HTR-8/SVneo (cell line): Measurements from ENCODE around the gene MBD5.

Experiments
- DNase-seq: peaks from one replicate; pipeline ENCODE4 v3.0.0; 2011; ENCODE audit warnings: low spot score, mixed read lengths; ENCODE audit not compliant: insufficient read length
- FAIRE-seq: peaks from 2 replicates; lab custom pipeline; 2011; peaks lifted over from hg19 to GRCh38; lab: Jason Lieb, UNC

MBD5 gene

GRCh38 chr2:148402786-148403185, 381.9 kb downstream of the MBD5 start:
- no peak for DNase-seq
- no peak for FAIRE-seq

GRCh38 chr2:148410899-148411298, 390.0 kb downstream of the MBD5 start:
- FAIRE-seq (no peak), DNase-seq (no peak)

GRCh38 chr2:148416248-148416647, 395.4 kb downstream of the MBD5 start:
- DNase-seq (no peak), FAIRE-seq (no peak)

GRCh38 chr2:148430101-148430500, 409.2 kb downstream of the MBD5 start:
- no peak for DNase-seq
- FAIRE-seq: no peak

DNA sequence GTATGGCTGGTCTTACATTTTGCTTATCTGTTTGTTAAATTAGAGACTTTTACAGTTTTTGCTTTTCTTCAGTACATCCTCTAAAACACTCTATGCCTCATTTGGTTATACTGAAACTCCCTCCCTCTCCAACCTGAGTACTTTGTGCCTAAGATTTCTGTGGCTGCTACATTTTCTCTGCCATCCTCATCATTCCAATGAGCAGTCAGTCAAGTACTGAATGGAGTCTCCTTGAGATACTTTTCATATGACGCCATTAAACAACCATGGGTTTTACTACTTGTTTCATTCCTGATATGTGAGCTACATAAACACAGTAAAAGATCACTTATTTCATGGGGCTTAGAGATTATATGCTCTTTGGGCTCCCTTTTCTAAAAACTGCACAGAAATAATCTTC, 427.0 kb downstream of the MBD5 start:
- no peak for FAIRE-seq
- DNase-seq: no peak

DNA sequence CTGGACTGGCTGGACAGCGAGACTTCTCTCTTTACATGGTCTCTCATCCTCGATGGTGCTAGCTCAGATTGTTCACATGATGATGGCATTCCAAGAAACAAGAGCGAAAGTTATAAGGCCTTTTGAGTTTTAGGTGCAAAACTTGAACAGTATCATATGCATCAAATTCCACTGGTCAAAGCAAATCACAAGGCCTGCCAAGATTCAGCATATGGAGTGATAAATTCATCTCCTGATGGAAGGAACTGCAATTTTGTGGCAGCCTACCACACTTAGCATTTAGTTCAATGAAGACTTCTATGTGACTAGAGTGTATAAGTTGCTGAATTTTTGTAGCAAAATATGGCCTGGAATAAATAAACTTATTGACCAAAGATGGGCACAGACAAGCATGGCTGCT, 429.6 kb downstream of the MBD5 start:
- DNase-seq: no peak
- FAIRE-seq: no peak

GRCh38 chr2:148451046-148451445, 430.2 kb downstream of the MBD5 start:
- no peak for DNase-seq
- FAIRE-seq: no peak

DNA sequence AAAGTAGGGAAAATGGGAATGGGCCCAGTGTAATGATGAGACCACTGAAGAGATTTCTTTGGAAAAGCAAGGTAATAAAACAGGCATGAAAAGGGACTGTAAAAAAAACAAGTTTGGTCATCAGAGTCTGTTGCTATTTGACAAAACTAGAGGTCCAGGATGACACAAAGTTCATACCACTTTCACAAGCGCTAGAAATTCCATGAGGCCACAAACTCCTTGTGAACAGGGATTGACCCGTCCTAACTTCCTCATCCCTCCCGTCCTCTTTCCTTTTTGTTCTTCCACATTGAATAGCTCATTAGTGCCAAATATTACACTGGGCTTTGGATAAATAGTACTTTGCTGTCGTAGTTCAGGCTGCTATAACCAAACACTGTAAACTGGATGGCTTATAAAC, 434.9 kb downstream of the MBD5 start:
- DNase-seq: no peak
- FAIRE-seq: no peak

DNA sequence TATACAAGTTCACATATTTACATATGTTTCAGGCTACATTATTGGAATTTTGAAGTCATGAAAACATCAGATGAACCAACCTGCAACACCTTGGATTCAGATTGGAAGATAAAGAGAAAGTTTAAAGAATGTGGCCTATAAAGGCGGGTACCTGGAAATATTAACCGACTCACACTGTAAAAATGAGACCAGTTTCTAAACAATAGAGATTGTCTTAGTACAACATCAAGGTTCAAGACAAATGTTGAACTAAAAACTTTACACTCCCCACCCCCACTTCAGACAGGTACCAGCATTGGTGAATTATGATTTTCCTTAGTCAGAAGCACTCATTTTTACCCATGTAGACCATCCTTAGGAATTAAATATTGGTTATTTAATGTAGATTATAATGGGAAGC, 437.3 kb downstream of the MBD5 start:
- no peak for FAIRE-seq
- DNase-seq: no peak

- FAIRE-seq (no peak), DNase-seq (no peak)
These were observed 438.5 kb downstream of the MBD5 start for GRCh38 chr2:148459377-148459778.

DNA sequence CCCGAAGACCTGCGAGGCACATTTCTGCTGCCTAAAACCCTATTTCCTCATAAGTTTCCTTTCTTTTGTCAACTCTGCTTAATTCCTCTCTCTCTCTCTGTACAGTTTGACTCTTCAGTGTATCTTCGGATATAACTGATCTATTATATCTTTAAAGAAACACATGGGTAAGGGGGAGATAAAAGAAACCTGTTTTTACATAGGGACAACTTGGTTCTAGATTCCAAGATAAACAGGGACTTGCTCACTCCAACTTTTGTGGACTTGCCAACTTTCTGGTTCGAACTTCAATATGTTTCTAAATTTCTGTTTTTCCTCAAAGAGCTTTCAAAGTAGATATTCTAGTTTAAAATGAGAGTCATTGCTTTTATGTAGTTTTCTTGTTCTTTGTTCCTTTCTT, 441.0 kb downstream of the MBD5 start:
- FAIRE-seq (no peak), DNase-seq (no peak)

DNA sequence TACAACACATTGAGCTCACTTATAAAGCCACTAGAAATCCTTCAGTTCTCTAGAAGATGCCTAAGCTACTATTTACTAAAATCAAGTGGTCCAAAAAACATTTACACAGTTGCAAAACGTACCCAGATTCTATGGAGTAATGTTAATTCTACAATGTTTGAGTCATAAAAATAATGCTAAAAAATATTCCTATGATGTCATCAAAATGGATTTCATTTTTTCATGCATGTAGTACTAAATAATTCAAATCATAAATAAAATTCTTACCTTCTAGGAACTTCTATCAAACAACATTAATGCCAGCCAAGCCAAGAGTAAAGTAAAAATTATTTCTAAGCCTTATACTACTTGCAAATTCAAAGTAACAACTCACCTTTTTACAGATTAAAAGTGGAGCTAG, 454.7 kb downstream of the MBD5 start:
- DNase-seq (no peak), FAIRE-seq (no peak)

DNA sequence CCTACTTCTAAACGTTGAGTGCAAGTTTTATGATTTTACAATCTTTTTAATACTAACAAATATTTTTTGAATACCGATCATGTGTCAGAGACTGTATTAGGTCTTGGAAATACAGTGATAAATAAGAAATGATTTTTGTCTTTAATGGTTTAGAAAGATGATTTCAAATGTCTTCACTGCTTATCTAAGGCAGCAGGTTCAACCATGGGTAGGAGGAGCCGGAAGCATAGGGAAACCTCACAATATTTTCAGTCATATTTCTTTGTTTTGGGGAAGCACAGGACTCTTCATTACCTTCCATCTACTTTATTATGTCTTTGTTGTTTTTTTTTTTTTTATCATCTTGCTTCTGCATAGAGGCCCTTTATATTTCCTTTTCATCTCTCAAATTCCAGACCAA, 458.5 kb downstream of the MBD5 start:
- DNase-seq: no peak

DNA sequence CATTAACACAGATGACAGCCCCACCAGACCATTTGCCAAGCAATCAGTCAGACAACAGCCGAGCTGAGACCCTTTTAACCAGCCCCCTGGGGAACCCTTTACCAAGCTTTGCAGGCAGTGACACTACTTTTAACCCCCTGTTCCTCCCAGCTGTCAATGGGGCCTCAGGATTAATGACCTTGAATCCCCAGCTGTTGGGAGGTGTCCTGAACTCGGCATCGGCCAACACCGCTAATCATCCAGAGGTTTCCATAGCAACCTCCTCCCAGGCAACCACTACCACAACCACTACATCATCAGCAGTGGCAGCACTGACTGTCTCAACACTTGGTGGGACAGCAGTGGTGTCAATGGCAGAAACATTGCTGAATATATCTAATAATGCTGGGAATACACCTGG, 462.8 kb downstream of the MBD5 start:
- DNase-seq (no peak), FAIRE-seq (no peak)

More for the DNA sequence above, 458.5 kb downstream of the MBD5 start:
- FAIRE-seq: no peak

GRCh38 chr2:148484066-148484465, 463.2 kb downstream of the MBD5 start:
- FAIRE-seq: no peak
- no peak for DNase-seq

GRCh38 chr2:148486655-148487054, 465.8 kb downstream of the MBD5 start:
- FAIRE-seq: no peak
- DNase-seq: no peak

DNA sequence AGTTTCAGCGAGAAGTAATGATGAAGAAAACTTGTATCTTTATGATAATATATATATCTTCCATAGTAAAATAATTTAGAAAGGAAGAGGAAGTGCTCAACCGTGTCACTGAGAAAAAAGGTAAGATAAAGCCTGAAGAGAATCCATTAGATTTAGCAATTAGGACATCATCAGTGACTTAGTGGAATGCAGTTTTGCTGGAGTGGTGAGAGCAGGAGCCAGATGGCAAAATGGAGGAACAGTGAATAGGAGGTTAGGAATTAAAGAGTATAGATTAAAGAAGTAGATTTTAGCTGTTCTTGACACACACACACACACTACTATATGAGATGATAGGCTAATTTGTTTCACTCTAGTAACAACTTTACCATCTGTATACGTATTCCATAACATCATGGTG, 466.5 kb downstream of the MBD5 start:
- FAIRE-seq (no peak), DNase-seq (no peak)

GRCh38 chr2:148490840-148491439, 470.0 kb downstream of the MBD5 start:
- no peak for FAIRE-seq

GRCh38 chr2:148493822-148494563, 473.1 kb downstream of the MBD5 start:
- DNase-seq (no peak), FAIRE-seq (no peak)

More at GRCh38 chr2:148490840-148491439, 470.0 kb downstream of the MBD5 start:
- no peak for DNase-seq

DNA sequence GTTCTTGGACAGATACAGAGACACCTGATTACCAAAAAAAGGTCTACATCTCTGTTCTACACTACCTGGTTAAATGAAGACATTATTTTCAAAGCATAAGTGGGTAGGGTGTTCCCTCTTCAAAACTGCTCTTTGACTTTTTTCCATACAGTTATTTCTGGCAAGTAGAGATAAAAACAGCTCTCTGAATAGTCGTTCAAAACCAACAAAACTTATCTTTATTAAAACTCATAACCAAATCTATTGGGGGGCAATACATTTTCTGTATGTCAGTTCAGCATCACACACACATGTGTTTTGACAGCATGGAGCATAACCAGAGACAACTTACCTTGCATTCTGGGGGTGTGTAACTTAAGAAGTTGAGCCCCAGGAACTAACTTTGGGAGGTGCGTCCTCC, 474.7 kb downstream of the MBD5 start:
- FAIRE-seq (no peak), DNase-seq (no peak)

DNA sequence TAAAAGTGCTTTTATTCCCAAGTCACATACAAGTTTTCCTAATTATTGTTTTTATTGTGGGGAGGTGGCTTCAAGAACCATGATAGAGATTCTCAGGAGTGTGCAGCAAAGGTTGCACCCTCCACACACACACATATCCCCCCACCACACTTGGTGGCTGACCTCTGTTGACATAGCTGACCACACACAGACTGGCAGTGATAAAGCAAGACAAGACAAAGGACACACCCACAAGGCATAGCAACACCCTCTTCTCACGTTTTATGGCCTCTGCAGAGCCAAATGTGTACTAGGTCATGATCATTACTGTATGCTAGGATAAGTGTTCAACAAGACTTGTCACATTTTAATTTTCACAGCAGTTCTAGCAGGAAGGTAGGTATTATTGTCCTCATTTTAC, 480.7 kb downstream of the MBD5 start:
- FAIRE-seq: no peak
- no peak for DNase-seq

DNA sequence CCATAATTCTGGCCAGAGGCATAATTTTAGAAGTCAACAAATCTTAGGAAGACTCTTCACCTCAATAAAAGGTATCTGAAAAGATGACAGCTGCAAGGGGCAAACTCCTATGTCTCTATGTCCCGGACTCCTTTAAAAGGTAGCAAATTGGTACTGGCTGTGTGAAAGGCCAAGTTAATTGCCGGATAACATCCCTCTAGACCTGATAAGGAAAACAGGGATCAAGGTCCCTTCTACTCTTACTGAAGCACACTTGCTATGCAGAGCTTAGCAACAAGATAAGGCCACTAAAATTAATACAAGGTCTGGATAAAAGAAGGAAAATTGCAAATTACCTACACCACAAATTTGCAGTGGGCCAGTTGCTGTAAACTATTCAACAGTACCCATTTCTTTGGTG, 482.6 kb downstream of the MBD5 start:
- DNase-seq: no peak
- FAIRE-seq: no peak
